ENCODE results near the gene TRIO.

TRIO gene

GRCh38 chr5:14272548-14273205 is 129.5 kb downstream of the TRIO start:
- in situ Hi-C loops (cut with HindIII; ENCODE audit: low sequenced_read_pairs): no loop called here
- H3K4me3 ChIP-seq (ENCODE audit: low read depth, low read length): no peak overlapping the region

DNA sequence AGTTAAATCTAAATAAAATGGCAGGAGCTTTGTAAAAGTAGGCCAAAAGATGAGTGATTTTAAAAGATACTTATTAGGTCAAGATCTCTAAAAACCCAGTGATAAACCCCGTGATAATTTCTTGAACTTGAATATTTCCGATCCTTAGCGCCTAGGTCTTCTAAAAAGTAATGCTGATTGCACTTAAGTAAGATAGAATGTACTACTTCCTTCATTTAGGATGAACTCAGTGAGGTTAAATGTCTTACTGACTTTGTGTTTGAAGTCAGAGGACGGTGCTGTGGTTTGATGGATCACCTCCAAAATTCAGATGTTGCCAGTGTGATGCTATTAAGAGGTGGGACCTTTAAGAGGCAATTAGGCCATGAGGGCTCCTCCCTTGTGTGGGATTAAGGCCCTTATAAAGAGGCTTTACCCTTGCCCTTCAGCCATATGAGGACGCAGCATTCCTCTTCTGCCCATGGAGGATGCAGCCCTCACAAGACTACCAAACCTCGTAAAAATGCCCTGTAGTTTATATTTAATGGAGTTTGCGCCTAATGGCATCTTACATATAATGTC is 130.1 kb downstream of the TRIO start:
- TF ChIP-seq CTCF (IDR thresholded peaks at IDR 0.05; ENCODE audit: low read depth, low read length, missing control alignments): no peak
- in situ Hi-C loops (cut with HindIII; ENCODE audit: low sequenced_read_pairs): no loop called here
- no peak overlapping the region for H3K4me3 ChIP-seq (ENCODE audit: low read depth, low read length)
- DNase-seq (ENCODE audit: low read depth): no peak

More at GRCh38 chr5:14272548-14273205, 129.5 kb downstream of the TRIO start:
- DNase-seq (ENCODE audit: low read depth): no peak
- TF ChIP-seq CTCF (IDR thresholded peaks at IDR 0.05; ENCODE audit: low read depth, low read length, missing control alignments): no peak

DNA sequence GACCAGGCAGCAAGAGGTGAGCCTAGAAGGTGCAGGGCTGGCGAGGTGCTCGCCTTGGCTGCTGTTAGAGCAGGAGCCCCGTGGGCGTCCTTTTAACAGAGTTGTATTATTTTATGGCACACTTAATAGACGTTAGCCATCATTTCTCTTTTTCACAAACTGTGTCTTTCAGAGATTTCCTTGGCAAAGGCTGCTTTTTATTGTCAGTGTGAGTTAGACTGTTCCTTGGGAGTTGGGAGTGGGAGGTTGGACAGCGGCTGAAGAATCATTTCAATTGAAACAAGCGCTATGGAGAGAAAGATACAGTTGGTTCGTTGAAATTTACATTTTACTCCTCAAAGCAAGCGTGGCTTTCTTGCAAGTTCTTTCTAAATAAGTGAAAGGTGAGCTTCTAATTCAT is 133.2 kb downstream of the TRIO start:
- no peak for TF ChIP-seq CTCF (IDR thresholded peaks at IDR 0.05; ENCODE audit: low read depth, low read length, missing control alignments)
- no peak overlapping the region for H3K4me3 ChIP-seq (ENCODE audit: low read depth, low read length)
- in situ Hi-C loops (cut with HindIII; ENCODE audit: low sequenced_read_pairs): no loop called here
- DNase-seq (ENCODE audit: low read depth): no peak

DNA sequence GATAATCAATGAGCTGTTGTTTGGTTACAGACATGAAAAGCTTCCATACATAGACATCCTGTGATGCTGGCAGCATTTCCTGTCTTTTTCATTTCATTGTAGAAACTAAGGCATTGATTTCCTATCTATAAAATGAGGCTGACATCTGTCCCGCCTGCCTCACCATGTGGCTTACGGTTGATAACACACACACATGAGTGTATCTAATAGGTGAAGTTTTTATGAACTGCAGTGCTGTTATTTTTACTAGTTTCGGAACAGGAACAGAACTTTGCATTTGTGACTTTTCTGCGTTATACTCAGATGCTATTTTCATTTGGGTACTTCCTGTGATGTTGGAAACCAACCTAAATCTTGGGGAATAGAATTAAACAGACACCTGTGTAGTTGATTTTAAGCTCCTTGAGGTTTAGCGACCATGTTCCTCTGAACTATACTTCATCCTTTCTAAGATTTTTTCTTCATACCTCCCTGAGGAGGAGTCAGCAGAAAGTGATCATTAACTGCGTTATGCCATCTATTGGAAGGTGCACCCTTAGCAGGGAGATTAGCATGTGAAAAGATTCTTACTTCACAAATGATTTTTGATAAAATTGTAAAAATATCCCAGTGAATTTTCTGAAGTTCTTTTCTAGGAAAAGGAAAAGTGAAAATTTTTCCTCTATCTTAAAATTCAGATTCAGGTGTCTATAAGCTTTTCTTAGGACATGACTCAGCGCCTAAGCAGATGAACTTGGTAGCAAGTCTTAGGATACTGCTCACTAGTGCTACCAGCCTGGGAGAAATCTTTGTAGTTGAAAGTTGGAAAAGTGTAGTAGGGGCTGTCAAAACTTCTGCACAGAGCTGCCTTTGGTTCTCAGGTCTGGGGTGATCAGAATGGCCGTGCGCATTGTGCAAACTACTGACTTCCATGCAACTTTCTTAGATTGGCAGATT is 134.5 kb downstream of the TRIO start:
- TF ChIP-seq CTCF (IDR thresholded peaks at IDR 0.05; ENCODE audit: low read depth, low read length, missing control alignments): no peak
- DNase-seq (ENCODE audit: low read depth): no peak
- in situ Hi-C loops (cut with HindIII; ENCODE audit: low sequenced_read_pairs): no loop called here
- H3K4me3 ChIP-seq (ENCODE audit: low read depth, low read length): no peak overlapping the region

GRCh38 chr5:14280294-14280854 is 137.2 kb downstream of the TRIO start:
- no peak for TF ChIP-seq CTCF (IDR thresholded peaks at IDR 0.05; ENCODE audit: low read depth, low read length, missing control alignments)
- no peak overlapping the region for H3K4me3 ChIP-seq (ENCODE audit: low read depth, low read length)
- in situ Hi-C loops (cut with HindIII; ENCODE audit: low sequenced_read_pairs): loop anchor here (5.0 kb wide), 1 partner anchor 288 kb away; no protein-coding TSS in a partner anchor
- DNase-seq (ENCODE audit: low read depth): no peak

DNA sequence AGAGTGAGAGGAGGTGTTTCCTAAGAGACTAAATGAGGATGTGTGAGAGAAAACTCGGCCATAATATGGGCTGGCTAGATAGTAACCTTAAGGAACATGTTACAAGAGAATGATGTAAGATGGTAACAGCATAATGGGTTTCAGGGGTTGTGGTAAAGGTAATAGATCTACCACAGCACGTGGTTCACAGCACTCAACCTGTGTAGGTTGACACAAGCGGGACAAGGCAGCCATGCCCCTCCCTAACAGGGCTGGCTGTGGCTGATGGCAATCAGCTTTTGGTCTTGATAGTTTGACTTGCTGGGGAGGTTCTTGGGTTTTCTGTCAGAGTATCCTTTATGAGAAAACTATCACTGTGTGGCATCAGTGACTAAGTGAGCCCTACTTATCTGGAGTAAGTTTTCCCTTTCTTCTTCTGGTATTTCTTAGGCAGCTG is 138.6 kb downstream of the TRIO start:
- DNase-seq (ENCODE audit: low read depth): no peak
- TF ChIP-seq CTCF (IDR thresholded peaks at IDR 0.05; ENCODE audit: low read depth, low read length, missing control alignments): no peak
- in situ Hi-C loops (cut with HindIII; ENCODE audit: low sequenced_read_pairs): loop anchor here (5.0 kb wide), 1 partner anchor 289 kb away; no protein-coding TSS in a partner anchor
- no peak overlapping the region for H3K4me3 ChIP-seq (ENCODE audit: low read depth, low read length)

Measured in astrocyte of the cerebellum (primary cell).